Measurements from ENCODE around the gene CLMN. TPM values are rescaled to one million over a fixed set of nuclear protein-coding genes. Genes with fewer than 3 reads are reported as not detected.

CLMN gene
- polyA plus RNA-seq, 3 donors: 22.0 to 33.7 (median 23.2) TPM

DNA sequence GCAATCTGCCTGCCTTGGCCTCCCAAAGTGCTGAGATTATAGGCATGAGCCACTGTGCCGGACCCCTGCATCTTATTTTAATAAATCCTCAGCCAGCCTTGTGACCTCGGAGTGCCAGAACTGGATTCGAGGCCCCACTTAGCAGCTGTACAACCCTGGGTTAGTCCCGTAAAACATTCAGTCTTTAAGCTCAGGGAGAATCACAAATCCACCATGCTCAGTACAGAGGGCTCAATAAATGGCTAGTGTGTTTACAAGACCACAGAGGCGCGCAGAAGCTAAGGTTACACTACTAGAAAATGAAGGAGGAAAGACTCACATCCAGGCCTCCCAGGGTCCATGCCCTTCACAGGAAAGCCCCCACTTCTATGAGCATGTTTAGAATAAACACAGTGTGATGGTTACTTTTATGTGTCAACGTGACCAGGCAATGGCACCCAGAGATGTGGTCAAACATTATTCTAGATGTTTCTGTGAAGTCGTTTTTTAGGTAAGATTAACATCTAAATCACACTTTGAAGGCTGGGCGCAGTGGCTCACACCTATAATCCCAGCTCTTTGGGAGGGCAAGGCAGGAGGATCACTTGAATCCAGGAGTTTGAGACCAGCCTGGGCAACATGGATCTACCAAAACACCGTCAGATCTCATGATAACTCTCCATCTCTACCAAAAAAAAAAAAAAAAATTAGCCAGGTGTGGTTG lies 55.3 kb downstream of the CLMN start:
- 100% methylated on average over 3 of the region's 10 CpGs for WGBS (ENCODE audit: insufficient coverage)
- no peaks in the 10 kb centered on the region for H3K36me3 ChIP-seq (replicated peaks in 1 of 2; ENCODE audit: control insufficient read depth in 1 of 2, insufficient read depth in 2 of 2, low read length in 2 of 2)
- TF ChIP-seq, protein P1, sequence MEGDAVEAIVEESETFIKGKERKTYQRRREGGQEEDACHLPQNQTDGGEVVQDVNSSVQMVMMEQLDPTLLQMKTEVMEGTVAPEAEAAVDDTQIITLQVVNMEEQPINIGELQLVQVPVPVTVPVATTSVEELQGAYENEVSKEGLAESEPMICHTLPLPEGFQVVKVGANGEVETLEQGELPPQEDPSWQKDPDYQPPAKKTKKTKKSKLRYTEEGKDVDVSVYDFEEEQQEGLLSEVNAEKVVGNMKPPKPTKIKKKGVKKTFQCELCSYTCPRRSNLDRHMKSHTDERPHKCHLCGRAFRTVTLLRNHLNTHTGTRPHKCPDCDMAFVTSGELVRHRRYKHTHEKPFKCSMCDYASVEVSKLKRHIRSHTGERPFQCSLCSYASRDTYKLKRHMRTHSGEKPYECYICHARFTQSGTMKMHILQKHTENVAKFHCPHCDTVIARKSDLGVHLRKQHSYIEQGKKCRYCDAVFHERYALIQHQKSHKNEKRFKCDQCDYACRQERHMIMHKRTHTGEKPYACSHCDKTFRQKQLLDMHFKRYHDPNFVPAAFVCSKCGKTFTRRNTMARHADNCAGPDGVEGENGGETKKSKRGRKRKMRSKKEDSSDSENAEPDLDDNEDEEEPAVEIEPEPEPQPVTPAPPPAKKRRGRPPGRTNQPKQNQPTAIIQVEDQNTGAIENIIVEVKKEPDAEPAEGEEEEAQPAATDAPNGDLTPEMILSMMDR (IDR thresholded peaks at IDR 0.05): no peak
- no peak overlapping the region for H3K9ac ChIP-seq (ENCODE audit: insufficient read depth, low read length, poor library complexity, severe bottlenecking)
- no peak overlapping the region for H3K4me3 ChIP-seq (replicated peaks in 1 of 3; ENCODE audit: low read depth in 2 of 3, low read length in 3 of 3)
- H3K4me1 ChIP-seq (ENCODE audit: control insufficient read depth in 1 of 2, insufficient read depth in 2 of 2, low read length in 2 of 2): peaks cover 16 to 17% of the 10 kb centered on the region in 2 donors
- no peak overlapping the region for H3K4me3 Mint-ChIP-seq
- no peak for DNase-seq
- no peaks in the 10 kb centered on the region for H3K9me3 ChIP-seq (replicated peaks in 1 of 2; ENCODE audit: control insufficient read depth in 1 of 2, insufficient read depth in 1 of 2, low read length in 2 of 2)
- no peaks in the 10 kb centered on the region for H3K79me2 ChIP-seq (ENCODE audit: insufficient read depth, low read length)
- peaks cover 0 to 2% (median 0%) of the 10 kb centered on the region in 7 donors for H3K9me3 Mint-ChIP-seq
- intact Hi-C loops (cut with micrococcal nuclease): no loop called here
- H3K27me3 ChIP-seq (ENCODE audit: control insufficient read depth in 2 of 2, insufficient read depth in 2 of 2, low read length in 2 of 2): no peaks in the 10 kb centered on the region
- peaks cover 36% of the 10 kb centered on the region for H3K4me1 Mint-ChIP-seq
- no peak overlapping the region for H3K4me2 ChIP-seq (replicated peaks; ENCODE audit: extremely low read depth, low read length, poor library complexity, severe bottlenecking)
- peaks cover 0 to 2% (median 2%) of the 10 kb centered on the region in 3 donors for H3K27me3 Mint-ChIP-seq (ENCODE audit: low read depth in 3 of 3)
- peaks cover 0 to 3% of the 10 kb centered on the region in 2 donors for H3K36me3 Mint-ChIP-seq
- H2AFZ ChIP-seq (ENCODE audit: insufficient read depth, low read depth, low read length, poor library complexity, severe bottlenecking): no peak overlapping the region
- peaks cover 61% of the 10 kb centered on the region for H4K20me1 ChIP-seq (ENCODE audit: insufficient read depth, low read length)
- H3K27ac Mint-ChIP-seq: peak overlapping the region in 4 of 7 donors; percentile 8 to 94 (median 24)
- no peak overlapping the region for H3K27ac ChIP-seq (ENCODE audit: low read depth in 1 of 2, low read length in 2 of 2)

- no peak overlapping the region for H3K4me3 Mint-ChIP-seq
- intact Hi-C loops (cut with micrococcal nuclease): loop anchor here in 1 of 2 donors (2.0 kb wide), 1 partner anchor 47 kb away; no protein-coding TSS in a partner anchor
- H3K4me2 ChIP-seq (replicated peaks; ENCODE audit: extremely low read depth, low read length, poor library complexity, severe bottlenecking): no peak overlapping the region
Measured at GRCh38 chr14:95263527-95264231, 56.0 kb downstream of the CLMN start.

More at GRCh38 chr14:95263527-95264231, 56.0 kb downstream of the CLMN start:
- TF ChIP-seq, protein P1 (IDR thresholded peaks at IDR 0.05): no peak
- H3K4me3 ChIP-seq (replicated peaks in 1 of 3; ENCODE audit: low read depth in 2 of 3, low read length in 3 of 3): no peak overlapping the region
- no peak for DNase-seq
- peaks cover 65% of the 10 kb centered on the region for H4K20me1 ChIP-seq (ENCODE audit: insufficient read depth, low read length)
- H3K27me3 Mint-ChIP-seq (ENCODE audit: low read depth in 3 of 3): peaks cover 0 to 2% (median 2%) of the 10 kb centered on the region in 3 donors
- no peaks in the 10 kb centered on the region for H3K27me3 ChIP-seq (ENCODE audit: control insufficient read depth in 2 of 2, insufficient read depth in 2 of 2, low read length in 2 of 2)
- peaks cover 0 to 3% of the 10 kb centered on the region in 2 donors for H3K36me3 Mint-ChIP-seq
- no peak overlapping the region for H3K27ac ChIP-seq (ENCODE audit: low read depth in 1 of 2, low read length in 2 of 2)
- no peaks in the 10 kb centered on the region for H3K36me3 ChIP-seq (replicated peaks in 1 of 2; ENCODE audit: control insufficient read depth in 1 of 2, insufficient read depth in 2 of 2, low read length in 2 of 2)
- 98% methylated on average over 4 of the region's 7 CpGs for WGBS (ENCODE audit: insufficient coverage)
- H3K79me2 ChIP-seq (ENCODE audit: insufficient read depth, low read length): no peaks in the 10 kb centered on the region
- peaks cover 17% of the 10 kb centered on the region in 2 donors for H3K4me1 ChIP-seq (ENCODE audit: control insufficient read depth in 1 of 2, insufficient read depth in 2 of 2, low read length in 2 of 2)
- no peak overlapping the region for H2AFZ ChIP-seq (ENCODE audit: insufficient read depth, low read depth, low read length, poor library complexity, severe bottlenecking)
- H3K9me3 ChIP-seq (replicated peaks in 1 of 2; ENCODE audit: control insufficient read depth in 1 of 2, insufficient read depth in 1 of 2, low read length in 2 of 2): no peaks in the 10 kb centered on the region
- H3K27ac Mint-ChIP-seq: peak overlapping the region in 1 of 7 donors; percentile 60
- H3K9me3 Mint-ChIP-seq: peaks cover 0 to 2% (median 0%) of the 10 kb centered on the region in 7 donors
- no peak overlapping the region for H3K9ac ChIP-seq (ENCODE audit: insufficient read depth, low read length, poor library complexity, severe bottlenecking)
- peaks cover 36% of the 10 kb centered on the region for H3K4me1 Mint-ChIP-seq
